SU-DHL-6 (cell line): ENCODE results near the gene SLC22A23.

Source experiments
- H2AFZ ChIP-seq: fragments of 200-600 bp; sonication (generic); 2 replicates; pipeline ENCODE4 v1.6.1; 2014; ENCODE audit warnings: low read depth, mild to moderate bottlenecking, moderate library complexity, mixed read lengths, antibody characterized with exemption, low read length; ENCODE audit not compliant: severe bottlenecking
- H3F3A ChIP-seq: fragments of 200-600 bp; shearing (Covaris generic); 2 replicates; pipeline ENCODE4 v1.6.0; 2016; ENCODE audit warnings: antibody characterized with exemption, mild to moderate bottlenecking; ENCODE audit not compliant: insufficient read depth
- H3K27ac ChIP-seq: fragments of 200-600 bp; sonication (generic); 2 replicates; pipeline ENCODE4 v1.5.1; 2016; ENCODE audit warnings: low read depth, mild to moderate bottlenecking, low read length, moderate library complexity, mixed read lengths
- H3K27me3 ChIP-seq: fragments of 200-600 bp; sonication (generic), shearing (Covaris generic); 2 replicates; pipeline ENCODE4 v1.6.0; 2014; ENCODE audit warnings: mild to moderate bottlenecking, low read length
- H3K36me3 ChIP-seq: fragments of 200-600 bp; sonication (generic); 2 replicates; pipeline ENCODE4 v1.6.1; 2014; ENCODE audit warnings: mild to moderate bottlenecking, low read length, mixed read lengths
- H3K4me2 ChIP-seq: fragments of 300-600, 200-600 bp; shearing (Covaris generic), sonication (generic); 2 replicates; pipeline ENCODE4 v1.6.0; 2014; ENCODE audit warnings: low read length, low read depth, mild to moderate bottlenecking; ENCODE audit not compliant: poor library complexity, severe bottlenecking
- H3K4me3 ChIP-seq: fragments of 200-600 bp; sonication (generic); 2 replicates; pipeline ENCODE4 v1.5.1; 2014; ENCODE audit warnings: antibody characterized with exemption, low read length, mild to moderate bottlenecking, mixed read lengths; ENCODE audit not compliant: insufficient read depth, poor library complexity, severe bottlenecking
- H3K79me2 ChIP-seq: fragments of 200-600 bp; sonication (generic); 2 replicates; pipeline ENCODE4 v1.6.1; 2014; ENCODE audit warnings: mild to moderate bottlenecking, low read length, moderate library complexity; ENCODE audit not compliant: insufficient read depth
- H3K9ac ChIP-seq: fragments of 200-600 bp; sonication (generic); 2 replicates; pipeline ENCODE4 v1.7.0; 2014; ENCODE audit warnings: mild to moderate bottlenecking, low read length
- H3K9me2 ChIP-seq: fragments of 200-600 bp; sonication (generic); replicated peaks from 2 replicates; pipeline ENCODE4 v1.6.1; 2014; ENCODE audit warnings: low read length; ENCODE audit not compliant: insufficient read depth
- H3K9me3 ChIP-seq: fragments of 200-600 bp; sonication (generic); 2 replicates; pipeline ENCODE4 v1.6.1; 2014; ENCODE audit warnings: low read length, mixed read lengths; ENCODE audit not compliant: insufficient read depth
- H4K20me1 ChIP-seq: fragments of 200-600 bp; sonication (generic); 2 replicates; pipeline ENCODE4 v1.6.1; 2014; ENCODE audit warnings: low read depth, mild to moderate bottlenecking, antibody characterized with exemption, low read length, moderate library complexity, mixed read lengths
- CTCF ChIP-seq: fragments of 200-600 bp; sonication (generic); IDR thresholded peaks from one replicate; pipeline ENCODE4 v1.5.1; 2017; ENCODE audit warnings: antibody characterized with exemption, mild to moderate bottlenecking, low read length, moderate library complexity; ENCODE audit not compliant: insufficient read depth, poor library complexity, severe bottlenecking
- EZH2phosphoT487 ChIP-seq: fragments of 200-600 bp; sonication (generic), shearing (Covaris generic); conservative IDR thresholded peaks from 2 replicates; pipeline ENCODE4 v1.6.1; 2018; ENCODE audit warnings: mild to moderate bottlenecking, antibody characterized with exemption, low read length, moderate library complexity, mixed read lengths

SLC22A23 gene

GRCh38 chr6:3251462-3252314, 205.2 kb downstream of the SLC22A23 start:
- no peaks in the 10 kb centered on the region for H3K36me3 ChIP-seq
- no peaks in the 10 kb centered on the region for H3K79me2 ChIP-seq
- no peak overlapping the region for H3K9ac ChIP-seq
- H3K9me3 ChIP-seq: no peaks in the 10 kb centered on the region
- H3K4me3 ChIP-seq: no peak overlapping the region
- no peak overlapping the region for H3K27ac ChIP-seq
- no peak overlapping the region for H3K4me2 ChIP-seq
- TF ChIP-seq EZH2phosphoT487 (no peak), CTCF (peak; percentile 99)
- H3K9me2 ChIP-seq: no peaks in the 10 kb centered on the region
- H3F3A ChIP-seq: no peaks in the 10 kb centered on the region
- H2AFZ ChIP-seq: no peak overlapping the region
- H4K20me1 ChIP-seq: no peaks in the 10 kb centered on the region
- H3K27me3 ChIP-seq: no peaks in the 10 kb centered on the region; the same call in 1 of the 2 replicates

GRCh38 chr6:3250231-3250675, 206.6 kb downstream of the SLC22A23 start:
- H3K79me2 ChIP-seq: no peaks in the 10 kb centered on the region
- H4K20me1 ChIP-seq: no peaks in the 10 kb centered on the region
- H3K27me3 ChIP-seq: no peaks in the 10 kb centered on the region; the same call in 1 of the 2 replicates
- H3K36me3 ChIP-seq: no peaks in the 10 kb centered on the region
- no peak overlapping the region for H3K4me2 ChIP-seq
- no peak overlapping the region for H3K9ac ChIP-seq
- no peaks in the 10 kb centered on the region for H3K9me3 ChIP-seq
- no peaks in the 10 kb centered on the region for H3K9me2 ChIP-seq
- H2AFZ ChIP-seq: no peak overlapping the region
- TF ChIP-seq CTCF: no peak
- no peak for TF ChIP-seq EZH2phosphoT487
- no peak overlapping the region for H3K27ac ChIP-seq
- H3K4me3 ChIP-seq: no peak overlapping the region
- H3F3A ChIP-seq: no peaks in the 10 kb centered on the region

GRCh38 chr6:3249821-3250220, 207.0 kb downstream of the SLC22A23 start:
- no peaks in the 10 kb centered on the region for H3K9me2 ChIP-seq
- no peaks in the 10 kb centered on the region for H3K9me3 ChIP-seq
- H3K4me3 ChIP-seq: no peak overlapping the region
- TF ChIP-seq CTCF (no peak), EZH2phosphoT487 (no peak)
- H3K79me2 ChIP-seq: no peaks in the 10 kb centered on the region
- no peak overlapping the region for H3K27ac ChIP-seq
- no peaks in the 10 kb centered on the region for H3F3A ChIP-seq
- no peak overlapping the region for H3K4me2 ChIP-seq
- H3K9ac ChIP-seq: no peak overlapping the region
- no peaks in the 10 kb centered on the region for H3K36me3 ChIP-seq
- H3K27me3 ChIP-seq: no peaks in the 10 kb centered on the region; the same call in 1 of the 2 replicates
- H2AFZ ChIP-seq: no peak overlapping the region
- H4K20me1 ChIP-seq: no peaks in the 10 kb centered on the region
